Erythroblast (primary cell): ENCODE results near the gene MCRIP2.

Experiments used
- GATA1 ChIP-seq: IDR thresholded peaks from 2 replicates; pipeline ENCODE4 v1.6.1; 2011; ENCODE audit warnings: low read depth, mild to moderate bottlenecking, control low read depth, low read length, moderate library complexity
- POLR2A ChIP-seq: IDR thresholded peaks from 2 replicates; pipeline ENCODE4 v1.6.1; 2011; ENCODE audit warnings: mild to moderate bottlenecking, low read length

DNA sequence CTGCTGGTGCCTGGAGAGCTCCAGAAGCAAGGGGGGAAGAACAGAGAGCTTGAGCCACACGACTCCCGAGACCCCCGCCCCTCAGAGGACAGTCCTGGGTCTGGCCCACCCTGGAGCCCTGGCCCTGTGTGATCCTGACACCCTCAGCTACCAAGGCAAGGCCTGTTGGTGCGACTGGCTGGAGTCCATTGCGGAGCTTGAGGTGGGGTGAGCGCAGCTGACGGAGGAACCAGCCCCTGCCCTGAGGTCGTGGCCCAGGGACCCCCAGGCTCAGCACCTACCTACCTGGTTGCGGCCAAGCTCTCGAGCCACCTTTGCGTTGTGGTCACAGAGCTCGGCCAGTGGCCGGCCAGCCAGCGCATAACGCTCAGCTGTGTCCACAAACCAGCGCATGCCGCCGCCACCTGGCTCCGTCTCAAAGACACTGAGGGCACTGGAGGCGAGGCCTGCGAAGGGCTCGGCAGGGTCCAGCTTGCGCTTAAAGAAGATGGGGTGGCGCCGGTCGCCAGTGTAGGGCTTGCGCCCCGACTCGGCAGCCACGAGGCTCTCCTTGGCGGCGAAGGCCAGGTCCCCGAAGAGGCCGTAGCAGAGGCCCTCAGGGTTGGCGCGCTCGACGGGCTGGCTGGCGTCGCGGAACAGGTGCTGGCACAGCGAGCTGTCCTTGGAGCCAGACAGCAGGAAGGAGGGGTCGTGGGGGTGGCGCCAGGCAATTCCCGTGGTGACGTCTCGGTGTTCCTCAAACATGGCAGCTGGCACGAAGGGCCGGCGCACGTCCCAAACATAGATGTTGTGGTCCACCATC lies 45.0 kb downstream of the MCRIP2 start:
- TF ChIP-seq POLR2A: no peak
- no peak for TF ChIP-seq GATA1
